ENCODE results near the gene FOSL2.

The FOSL2 gene

DNA sequence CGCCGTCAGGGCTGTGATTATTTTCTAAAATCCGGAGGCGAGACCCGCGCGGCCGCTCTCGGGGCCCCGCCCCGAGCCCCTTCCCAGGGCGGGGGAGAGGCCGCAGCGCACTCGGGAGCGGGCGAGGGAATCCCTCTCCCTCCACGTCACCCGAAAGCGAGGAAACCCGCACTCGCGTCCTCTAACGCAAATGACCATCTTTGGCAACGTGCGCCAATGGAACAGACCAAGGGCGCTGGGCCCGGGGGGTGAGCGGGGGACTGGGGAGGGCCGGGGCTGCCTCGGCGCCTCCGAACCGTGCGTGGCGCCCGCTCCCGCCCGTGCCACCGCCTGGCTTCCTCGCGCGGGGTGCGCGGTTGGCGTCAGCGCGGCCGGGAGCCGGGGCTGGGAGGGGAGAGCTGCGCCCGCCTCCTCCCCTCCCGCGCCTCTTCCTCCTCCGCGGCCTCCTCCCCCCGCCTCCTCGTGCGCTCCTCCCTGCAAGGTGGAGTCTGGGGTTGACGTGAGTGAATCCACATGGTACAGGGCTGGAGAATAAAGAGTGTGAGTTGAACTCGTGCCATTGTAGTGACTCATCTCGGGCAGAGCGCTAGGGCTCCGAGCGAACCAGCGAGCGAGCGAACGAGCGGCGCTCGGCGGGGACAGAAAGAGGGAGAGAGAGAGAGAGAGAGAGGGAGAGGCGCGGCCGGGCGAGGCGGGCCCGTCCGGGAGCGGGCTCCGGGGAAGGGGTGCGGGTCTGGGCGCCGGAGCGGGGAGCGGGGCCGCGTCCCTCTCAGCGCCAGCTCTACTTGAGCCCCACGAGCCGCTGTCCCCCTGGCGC lies at the start of gene FOSL2:
FOSL2 (plus strand) TSS at position 562 of the 817 bp plus-strand sequence. CDS start 863 bp downstream, outside the sequence.
- H2AFZ ChIP-seq (ENCODE audit: low read length), result peak within 1 kb of the TSS; percentile 47
- no peaks in the 10 kb centered on the region for H4K20me1 ChIP-seq (ENCODE audit: insufficient read depth, low read length)
- peaks cover 37% of the 10 kb centered on the region for H3K79me2 ChIP-seq (ENCODE audit: low read length)
- peaks cover 30% of the 10 kb centered on the region for H3F3A ChIP-seq (ENCODE audit: insufficient read depth, low read length)
- peak within 1 kb of the TSS; percentile 98 for H3K4me3 ChIP-seq (ENCODE audit: low read length)
- H3K9me2 ChIP-seq (replicated peaks; ENCODE audit: insufficient read depth, low read length), result no peaks in the 10 kb centered on the region
- peak within 1 kb of the TSS; percentile 97 for H3K9ac ChIP-seq (ENCODE audit: low read length)
- peaks cover 3% of the 10 kb centered on the region; the same call in 1 of the 2 replicates for H3K4me1 ChIP-seq (ENCODE audit: low read length)
- H3K9me3 ChIP-seq (replicated peaks; ENCODE audit: insufficient read depth, low read length), result no peaks in the 10 kb centered on the region
- H3K27me3 ChIP-seq (replicated peaks; ENCODE audit: insufficient read depth, low read length), result no peaks in the 10 kb centered on the region
- no peak for TF ChIP-seq EZH2 (optimal IDR thresholded peaks at IDR 0.05; ENCODE audit: low read depth, low read length)
- TF ChIP-seq, protein P1, sequence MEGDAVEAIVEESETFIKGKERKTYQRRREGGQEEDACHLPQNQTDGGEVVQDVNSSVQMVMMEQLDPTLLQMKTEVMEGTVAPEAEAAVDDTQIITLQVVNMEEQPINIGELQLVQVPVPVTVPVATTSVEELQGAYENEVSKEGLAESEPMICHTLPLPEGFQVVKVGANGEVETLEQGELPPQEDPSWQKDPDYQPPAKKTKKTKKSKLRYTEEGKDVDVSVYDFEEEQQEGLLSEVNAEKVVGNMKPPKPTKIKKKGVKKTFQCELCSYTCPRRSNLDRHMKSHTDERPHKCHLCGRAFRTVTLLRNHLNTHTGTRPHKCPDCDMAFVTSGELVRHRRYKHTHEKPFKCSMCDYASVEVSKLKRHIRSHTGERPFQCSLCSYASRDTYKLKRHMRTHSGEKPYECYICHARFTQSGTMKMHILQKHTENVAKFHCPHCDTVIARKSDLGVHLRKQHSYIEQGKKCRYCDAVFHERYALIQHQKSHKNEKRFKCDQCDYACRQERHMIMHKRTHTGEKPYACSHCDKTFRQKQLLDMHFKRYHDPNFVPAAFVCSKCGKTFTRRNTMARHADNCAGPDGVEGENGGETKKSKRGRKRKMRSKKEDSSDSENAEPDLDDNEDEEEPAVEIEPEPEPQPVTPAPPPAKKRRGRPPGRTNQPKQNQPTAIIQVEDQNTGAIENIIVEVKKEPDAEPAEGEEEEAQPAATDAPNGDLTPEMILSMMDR (IDR thresholded peaks at IDR 0.05; ENCODE audit: low read length), result no peak
- TF ChIP-seq EZH2phosphoT487 (IDR thresholded peaks at IDR 0.05; ENCODE audit: low read length), result no peak
- peak within 1 kb of the TSS; percentile 99 for H3K4me2 ChIP-seq (ENCODE audit: low read depth, low read length)
- H3K27ac ChIP-seq (ENCODE audit: low read length), result peak within 1 kb of the TSS; percentile 98
- H3K36me3 ChIP-seq (replicated peaks; ENCODE audit: insufficient read depth, low read length), result no peaks in the 10 kb centered on the region
- DNase-seq, result peak; percentile 97

DNA sequence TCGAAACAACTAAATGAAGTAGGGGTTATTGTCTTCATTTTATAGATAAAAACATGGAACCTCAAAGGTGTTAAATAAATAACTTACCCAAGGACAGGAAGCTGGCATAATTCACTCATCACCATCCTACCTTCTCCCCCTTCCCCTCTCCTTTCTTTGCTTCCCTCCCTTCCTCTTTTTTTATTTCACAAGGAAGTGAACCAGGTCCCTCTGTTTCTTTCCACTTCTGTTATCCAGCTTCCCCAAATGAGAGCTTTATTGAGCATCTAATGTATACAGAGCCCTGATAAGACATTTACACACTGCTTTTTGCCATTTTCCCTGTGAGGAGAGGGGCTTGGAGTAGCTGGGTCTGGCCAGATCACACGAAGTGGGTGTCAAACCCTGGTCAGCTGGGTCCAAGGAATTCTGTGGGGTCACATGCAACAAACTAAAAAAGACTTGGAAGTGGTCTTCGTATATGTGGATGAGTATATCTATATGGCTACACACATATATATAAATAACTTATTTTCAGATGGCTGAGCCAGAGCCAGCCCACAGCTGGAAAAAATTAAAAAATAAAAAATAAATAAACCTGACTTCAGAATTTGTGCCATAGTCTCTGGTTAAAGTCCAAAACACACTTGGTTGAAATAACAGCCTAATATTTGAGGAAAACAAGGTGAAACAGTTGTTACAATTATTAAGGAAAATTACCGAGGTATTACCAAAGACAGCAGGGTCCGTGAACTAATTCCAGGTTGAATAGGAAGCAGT lies 49.3 kb upstream of the FOSL2 start:
- DNase-seq, result no peak
- Histone ChIP-seq H3K9ac (ENCODE audit: low read length) (no peak overlapping the region), H4K20me1 (ENCODE audit: insufficient read depth, low read length) (no peaks in the 10 kb centered on the region), H3F3A (ENCODE audit: insufficient read depth, low read length) (no peaks in the 10 kb centered on the region), H3K4me2 (ENCODE audit: low read depth, low read length) (no peak overlapping the region), H2AFZ (ENCODE audit: low read length) (no peak overlapping the region), H3K27me3 (replicated peaks; ENCODE audit: insufficient read depth, low read length) (no peaks in the 10 kb centered on the region), H3K79me2 (ENCODE audit: low read length) (no peaks in the 10 kb centered on the region), H3K4me1 (ENCODE audit: low read length) (no peaks in the 10 kb centered on the region), H3K4me3 (ENCODE audit: low read length) (no peak overlapping the region), H3K9me2 (replicated peaks; ENCODE audit: insufficient read depth, low read length) (no peaks in the 10 kb centered on the region), H3K36me3 (replicated peaks; ENCODE audit: insufficient read depth, low read length) (no peaks in the 10 kb centered on the region), H3K27ac (ENCODE audit: low read length) (no peak overlapping the region), H3K9me3 (replicated peaks; ENCODE audit: insufficient read depth, low read length) (no peaks in the 10 kb centered on the region)
- no peak for TF ChIP-seq EZH2 (optimal IDR thresholded peaks at IDR 0.05; ENCODE audit: low read depth, low read length)

DNA sequence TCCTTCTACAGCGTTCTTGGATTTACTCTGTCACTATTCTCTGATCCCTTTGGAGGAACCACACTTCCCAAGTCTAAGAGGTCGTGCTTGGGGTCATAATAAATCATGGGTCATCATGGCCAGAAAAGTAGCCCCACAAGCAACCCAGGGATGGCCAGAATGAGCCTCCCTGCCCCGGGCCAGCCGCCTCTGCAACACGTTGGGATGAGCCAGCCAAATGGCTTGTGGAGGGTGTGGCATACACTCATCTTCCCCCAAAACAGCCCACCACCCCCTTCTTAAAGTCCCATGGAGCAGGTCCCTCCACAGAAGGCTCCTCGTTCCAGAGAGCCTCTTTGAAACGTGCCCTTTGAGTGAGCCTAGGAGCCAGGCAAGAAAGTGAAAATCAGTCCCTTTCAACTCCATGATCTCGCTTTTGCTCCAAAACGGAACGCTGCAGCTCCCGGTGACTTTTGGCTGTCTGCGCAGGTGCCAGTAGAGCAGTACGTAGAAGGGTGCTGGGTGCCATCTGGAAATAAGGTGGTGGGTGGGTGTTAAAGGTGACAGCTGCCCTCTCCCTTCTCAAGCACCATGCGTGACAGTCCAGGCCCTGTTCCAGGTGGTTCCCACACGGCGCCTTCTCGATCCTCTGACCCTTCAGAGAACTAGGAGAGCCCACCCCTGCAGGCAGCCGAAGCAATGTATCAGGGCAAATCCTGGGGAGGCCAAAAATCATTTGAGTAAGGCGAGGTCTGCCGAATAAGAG lies 48.5 kb upstream of the FOSL2 start:
- Histone ChIP-seq H2AFZ (ENCODE audit: low read length) (no peak overlapping the region), H3K4me2 (ENCODE audit: low read depth, low read length) (no peak overlapping the region), H3K9me3 (replicated peaks; ENCODE audit: insufficient read depth, low read length) (no peaks in the 10 kb centered on the region), H3K79me2 (ENCODE audit: low read length) (no peaks in the 10 kb centered on the region), H4K20me1 (ENCODE audit: insufficient read depth, low read length) (no peaks in the 10 kb centered on the region), H3F3A (ENCODE audit: insufficient read depth, low read length) (no peaks in the 10 kb centered on the region), H3K36me3 (replicated peaks; ENCODE audit: insufficient read depth, low read length) (no peaks in the 10 kb centered on the region), H3K27ac (ENCODE audit: low read length) (no peak overlapping the region), H3K27me3 (replicated peaks; ENCODE audit: insufficient read depth, low read length) (no peaks in the 10 kb centered on the region), H3K4me1 (ENCODE audit: low read length) (no peaks in the 10 kb centered on the region), H3K9me2 (replicated peaks; ENCODE audit: insufficient read depth, low read length) (no peaks in the 10 kb centered on the region), H3K4me3 (ENCODE audit: low read length) (no peak overlapping the region), H3K9ac (ENCODE audit: low read length) (no peak overlapping the region)
- no peak for DNase-seq
- TF ChIP-seq, protein P1 (IDR thresholded peaks at IDR 0.05; ENCODE audit: low read length), result no peak
- no peak for TF ChIP-seq EZH2 (optimal IDR thresholded peaks at IDR 0.05; ENCODE audit: low read depth, low read length)
- no peak for TF ChIP-seq EZH2phosphoT487 (IDR thresholded peaks at IDR 0.05; ENCODE audit: low read length)
